Endothelial cell of umbilical vein (primary cell): ENCODE measurements around the gene IDH3A. TPM values are rescaled to one million over a fixed set of nuclear protein-coding genes. Genes with fewer than 3 reads are reported as not detected.

Experiments
- BruUV-seq: library from RNA; stranded (reverse); fragments of 400-500 nt; replicated peaks from 2 replicates; lab custom pipeline; 2021; lab: Mats Ljungman, UMichigan
- CTCF ChIA-PET: fragments of 300-600, 350-600 bp; sonication (Branson Sonifier 250); formaldehyde crosslinking; loops from one replicate; lab custom pipeline; 2021; ENCODE audit warnings: antibody characterized with exemption, inconsistent platforms; lab: Charles Lee
- POLR2A ChIA-PET: fragments of 300-600, 350-600 bp; sonication (Branson Sonifier 250); formaldehyde crosslinking; loops from one replicate; lab custom pipeline; 2021; ENCODE audit warnings: antibody characterized with exemption, inconsistent platforms; lab: Charles Lee
- DNase-seq: peaks from one replicate; pipeline ENCODE4 v3.0.0-alpha.2; 2011; ENCODE audit warnings: low read depth, low spot score
- FAIRE-seq: peaks from 2 replicates; lab custom pipeline; 2011; peaks lifted over from hg19 to GRCh38; lab: Jason Lieb, UNC
- H2AFZ ChIP-seq: 2 replicates; pipeline ENCODE4 v1.6.0; 2012; ENCODE audit warnings: low read depth, low read length, control low read depth, inconsistent platforms
- H3K27ac ChIP-seq: 2 replicates; pipeline ENCODE4 v1.5.1; 2011; ENCODE audit warnings: low read depth, mild to moderate bottlenecking, control low read depth, low read length, moderate library complexity; ENCODE audit not compliant: insufficient read depth
- H3K27me3 ChIP-seq, 2 experiments: 2 replicates each; pipeline versions ENCODE4 v1.6.0 to v1.6.1; 2011; ENCODE audit warnings: low read length in 2 of 2, mixed read lengths in 1 of 2; ENCODE audit not compliant: control insufficient read depth in 2 of 2, insufficient read depth in 2 of 2
- H3K36me3 ChIP-seq, 2 experiments: 2 replicates in 1 of 2; 3 replicates in 1 of 2; pipeline ENCODE4 v1.5.1; 2011; ENCODE audit warnings: low read length in 2 of 2, mild to moderate bottlenecking in 1 of 2, moderate library complexity in 1 of 2; ENCODE audit not compliant: control insufficient read depth in 2 of 2, insufficient read depth in 2 of 2; ENCODE audit errors: extremely low read depth in 1 of 2
- H3K4me1 ChIP-seq: 3 replicates; pipeline ENCODE4 v1.5.1; 2011; ENCODE audit warnings: mild to moderate bottlenecking, low read length; ENCODE audit not compliant: control insufficient read depth, insufficient read depth; ENCODE audit errors: extremely low read depth
- H3K4me2 ChIP-seq: 2 replicates; pipeline ENCODE4 v1.6.1; 2011; ENCODE audit warnings: low read length, control low read depth, mixed read lengths; ENCODE audit not compliant: insufficient read depth
- H3K4me3 ChIP-seq, 3 experiments: fragments of 200-600 bp in 1 of 3; sonication (generic), shearing (Covaris generic) in 1 of 3; replicated peaks in 1 of 3; 2 replicates each; pipeline ENCODE4 v1.5.1; 2011 to 2016; ENCODE audit warnings: control low read depth in 3 of 3, low read length in 3 of 3, mild to moderate bottlenecking in 2 of 3, inconsistent platforms in 1 of 3, low read depth in 1 of 3, moderate library complexity in 1 of 3; ENCODE audit not compliant: insufficient read depth in 1 of 3
- H3K79me2 ChIP-seq: 2 replicates; pipeline ENCODE4 v1.6.0; 2012; ENCODE audit warnings: low read length, inconsistent platforms; ENCODE audit not compliant: control insufficient read depth, insufficient read depth
- H3K9ac ChIP-seq: replicated peaks from 2 replicates; pipeline ENCODE3; 2011; ENCODE audit warnings: low read length, control low read depth; ENCODE audit not compliant: insufficient read depth; ENCODE audit errors: extremely low read depth
- H3K9me1 ChIP-seq: replicated peaks from 3 replicates; pipeline ENCODE4 v1.6.0; 2011; ENCODE audit warnings: mild to moderate bottlenecking, low read length; ENCODE audit not compliant: control insufficient read depth, insufficient read depth; ENCODE audit errors: extremely low read depth
- H3K9me3 ChIP-seq: replicated peaks from 2 replicates; pipeline ENCODE4 v1.5.1; 2012; ENCODE audit warnings: low read length, inconsistent platforms; ENCODE audit not compliant: control insufficient read depth, insufficient read depth
- H4K20me1 ChIP-seq: replicated peaks from 2 replicates; pipeline ENCODE3; 2011; ENCODE audit warnings: mild to moderate bottlenecking, low read length; ENCODE audit not compliant: control insufficient read depth, insufficient read depth; ENCODE audit errors: extremely low read depth
- EZH2 ChIP-seq: IDR thresholded peaks from 2 replicates; pipeline ENCODE4 v1.6.1; 2012; ENCODE audit warnings: borderline replicate concordance, low read depth, mild to moderate bottlenecking, moderate library complexity, low read length, inconsistent platforms; ENCODE audit not compliant: severe bottlenecking
- FOS ChIP-seq: IDR thresholded peaks from 2 replicates; pipeline ENCODE4 v1.6.1; 2011; ENCODE audit warnings: mild to moderate bottlenecking, low read length, moderate library complexity, borderline replicate concordance; ENCODE audit not compliant: insufficient read depth
- GATA2 ChIP-seq: IDR thresholded peaks from 2 replicates; pipeline ENCODE4 v1.7.0; 2011; ENCODE audit warnings: low read depth, mild to moderate bottlenecking, moderate library complexity, mixed read lengths, low read length; ENCODE audit not compliant: insufficient read length, insufficient read depth
- JUN ChIP-seq: IDR thresholded peaks from 2 replicates; pipeline ENCODE4 v1.6.1; 2011; ENCODE audit warnings: borderline replicate concordance, low read depth; ENCODE audit not compliant: insufficient read length, insufficient read depth
- MYC ChIP-seq: IDR thresholded peaks from one replicate; pipeline ENCODE4 v1.6.1; 2011; ENCODE audit warnings: mild to moderate bottlenecking, low read depth, low read length
- POLR2A ChIP-seq: IDR thresholded peaks from 2 replicates; pipeline ENCODE4 v1.6.1; 2012; ENCODE audit warnings: low read depth, mild to moderate bottlenecking, control low read depth, low read length
- POLR2AphosphoS5 ChIP-seq: IDR thresholded peaks from 2 replicates; pipeline ENCODE4 v1.6.1; 2012; ENCODE audit warnings: low read depth, mild to moderate bottlenecking, control low read depth, low read length, moderate library complexity; ENCODE audit not compliant: insufficient read depth
- dilution Hi-C: fragments of 300-500 bp; cut with MboI; formaldehyde crosslinking; loops from one replicate; pipeline ENCODE4 v1.15.0; 2019; ENCODE audit warnings: low sequenced_read_pairs; ENCODE audit not compliant: extremely low pct_ligation_motif_present
- intact Hi-C: fragments of 100-400 bp; cut with micrococcal nuclease; formaldehyde crosslinking; loops from one replicate; pipeline ENCODE4 v1.10.0; 2022
- polyA plus RNA-seq, 4 experiments: library from polyadenylated mRNA; depleted of rRNA in 3 of 4; stranded (reverse) in 3 of 4; unstranded in 1 of 4; fragments of >200 nt; gene quantifications; 2 replicates each; pipeline versions ENCODE4 v1.2.1 to v1.2.3, GENCODE V29; 2011 to 2012; ENCODE audit warnings: missing spikeins in 1 of 4
- total RNA-seq: library from RNA; stranded (reverse); gene quantifications from 2 replicates; pipeline ENCODE4 v1.2.3, GENCODE V29; 2021
- TF ChIP-seq, protein P1 (sequence below), 2 donors: IDR thresholded peaks; 1 replicate in 1 of 2; 2 replicates in 1 of 2; pipeline ENCODE4 v1.5.1; 2011; ENCODE audit warnings: low read length in 2 of 2, mild to moderate bottlenecking in 2 of 2, moderate library complexity in 2 of 2, control low read depth in 1 of 2, inconsistent platforms in 1 of 2, low read depth in 1 of 2; ENCODE audit not compliant: insufficient read depth in 1 of 2; ENCODE audit errors: extremely low read depth in 1 of 2
- TF ChIP-seq, protein P2 (sequence below): IDR thresholded peaks from 2 replicates; pipeline ENCODE4 v1.6.1; 2011; ENCODE audit not compliant: insufficient read depth, insufficient read length

IDH3A gene
- total and polyA plus RNA-seq, 2 donors (not counting 3 experiments of a cell fraction or from before 2014, with no cell fraction given), result 35.5 to 63.9 TPM

GRCh38 chr15:78133801-78134200 lies 15.4 kb upstream of the IDH3A start:
- no peaks in the 10 kb centered on the region for H3K36me3 ChIP-seq
- CTCF ChIA-PET, result interaction anchor here (0.8 kb wide), 1 partner anchor 107 kb away, joined by 4 read pairs; no protein-coding TSS in a partner anchor
- no peak for TF ChIP-seq POLR2A
- TF ChIP-seq EZH2, result no peak
- dilution Hi-C loops (no loop called here), intact Hi-C loops (loop anchor here (5.0 kb wide), 1 partner anchor 64 kb away; no protein-coding TSS in a partner anchor)
- peaks cover 6% of the 10 kb centered on the region in 2 experiments for H3K27me3 ChIP-seq
- H3K9me3 ChIP-seq, result no peaks in the 10 kb centered on the region
- H3K79me2 ChIP-seq, result no peaks in the 10 kb centered on the region
- no peak overlapping the region for H3K4me2 ChIP-seq
- peaks cover 7% of the 10 kb centered on the region for H3K4me1 ChIP-seq
- H3K9me1 ChIP-seq, result no peaks in the 10 kb centered on the region
- no peak overlapping the region for H3K27ac ChIP-seq
- no TSS peak for BruUV-seq
- no peak overlapping the region for H2AFZ ChIP-seq
- no peak overlapping the region for H3K9ac ChIP-seq
- DNase-seq, result no peak
- no peak overlapping the region for H3K4me3 ChIP-seq
- POLR2A ChIA-PET, result no interaction called here
- FAIRE-seq, result no peak
- H4K20me1 ChIP-seq, result no peaks in the 10 kb centered on the region

- Histone ChIP-seq H3K79me2 (no peaks in the 10 kb centered on the region), H3K9me3 (no peaks in the 10 kb centered on the region), H3K4me2 (no peak overlapping the region), H3K4me1 (no peaks in the 10 kb centered on the region), H3K27me3 (peaks cover 6 to 9% of the 10 kb centered on the region in 2 experiments), H4K20me1 (no peaks in the 10 kb centered on the region), H3K9me1 (no peaks in the 10 kb centered on the region), H3K36me3 (no peaks in the 10 kb centered on the region), H3K9ac (no peak overlapping the region), H2AFZ (no peak overlapping the region), H3K27ac (no peak overlapping the region), H3K4me3 (no peak overlapping the region)
- no peak for DNase-seq
- TF ChIP-seq, protein P1, sequence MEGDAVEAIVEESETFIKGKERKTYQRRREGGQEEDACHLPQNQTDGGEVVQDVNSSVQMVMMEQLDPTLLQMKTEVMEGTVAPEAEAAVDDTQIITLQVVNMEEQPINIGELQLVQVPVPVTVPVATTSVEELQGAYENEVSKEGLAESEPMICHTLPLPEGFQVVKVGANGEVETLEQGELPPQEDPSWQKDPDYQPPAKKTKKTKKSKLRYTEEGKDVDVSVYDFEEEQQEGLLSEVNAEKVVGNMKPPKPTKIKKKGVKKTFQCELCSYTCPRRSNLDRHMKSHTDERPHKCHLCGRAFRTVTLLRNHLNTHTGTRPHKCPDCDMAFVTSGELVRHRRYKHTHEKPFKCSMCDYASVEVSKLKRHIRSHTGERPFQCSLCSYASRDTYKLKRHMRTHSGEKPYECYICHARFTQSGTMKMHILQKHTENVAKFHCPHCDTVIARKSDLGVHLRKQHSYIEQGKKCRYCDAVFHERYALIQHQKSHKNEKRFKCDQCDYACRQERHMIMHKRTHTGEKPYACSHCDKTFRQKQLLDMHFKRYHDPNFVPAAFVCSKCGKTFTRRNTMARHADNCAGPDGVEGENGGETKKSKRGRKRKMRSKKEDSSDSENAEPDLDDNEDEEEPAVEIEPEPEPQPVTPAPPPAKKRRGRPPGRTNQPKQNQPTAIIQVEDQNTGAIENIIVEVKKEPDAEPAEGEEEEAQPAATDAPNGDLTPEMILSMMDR (IDR thresholded peaks at IDR 0.05; ENCODE audit: extremely low read depth in 1 of 2, insufficient read depth in 1 of 2, low read depth in 1 of 2, low read length in 2 of 2), result no peak
- TF ChIP-seq POLR2AphosphoS5 (no peak), JUN (no peak), GATA2 (no peak), FOS (no peak), POLR2A (no peak), EZH2 (no peak), MYC (no peak)
- TF ChIP-seq, protein P2, sequence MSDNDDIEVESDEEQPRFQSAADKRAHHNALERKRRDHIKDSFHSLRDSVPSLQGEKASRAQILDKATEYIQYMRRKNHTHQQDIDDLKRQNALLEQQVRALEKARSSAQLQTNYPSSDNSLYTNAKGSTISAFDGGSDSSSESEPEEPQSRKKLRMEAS, result no peak
- CTCF ChIA-PET, result interaction anchor here (1.2 to 2.1 kb wide), 5 partner anchors 9 to 66 kb away, joined by 3 to 7 read pairs (median 4); partner anchors contain the start of genes CIB2 and IDH3A
- POLR2A ChIA-PET, result no interaction called here
- FAIRE-seq, result no peak
- no TSS peak for BruUV-seq
- dilution Hi-C loops, result no loop called here
- intact Hi-C loops, result no loop called here
Measured at GRCh38 chr15:78139578-78139977, 9.6 kb upstream of the IDH3A start.
